Activated CD8-positive, alpha-beta memory T cell treated with anti-CD3 and anti-CD28 coated beads for 24 hours (primary cell): ENCODE measurements around the gene BOK.
"Not testable (repeated sequence)": the region's sequence is repeated elsewhere in the genome, so short reads cannot be mapped to it uniquely, and the experiment has no call there.

ENCODE experiments used
- DNase-seq: peaks from one replicate; pipeline ENCODE4 v3.0.0-alpha.2; 2020

BOK gene

DNA sequence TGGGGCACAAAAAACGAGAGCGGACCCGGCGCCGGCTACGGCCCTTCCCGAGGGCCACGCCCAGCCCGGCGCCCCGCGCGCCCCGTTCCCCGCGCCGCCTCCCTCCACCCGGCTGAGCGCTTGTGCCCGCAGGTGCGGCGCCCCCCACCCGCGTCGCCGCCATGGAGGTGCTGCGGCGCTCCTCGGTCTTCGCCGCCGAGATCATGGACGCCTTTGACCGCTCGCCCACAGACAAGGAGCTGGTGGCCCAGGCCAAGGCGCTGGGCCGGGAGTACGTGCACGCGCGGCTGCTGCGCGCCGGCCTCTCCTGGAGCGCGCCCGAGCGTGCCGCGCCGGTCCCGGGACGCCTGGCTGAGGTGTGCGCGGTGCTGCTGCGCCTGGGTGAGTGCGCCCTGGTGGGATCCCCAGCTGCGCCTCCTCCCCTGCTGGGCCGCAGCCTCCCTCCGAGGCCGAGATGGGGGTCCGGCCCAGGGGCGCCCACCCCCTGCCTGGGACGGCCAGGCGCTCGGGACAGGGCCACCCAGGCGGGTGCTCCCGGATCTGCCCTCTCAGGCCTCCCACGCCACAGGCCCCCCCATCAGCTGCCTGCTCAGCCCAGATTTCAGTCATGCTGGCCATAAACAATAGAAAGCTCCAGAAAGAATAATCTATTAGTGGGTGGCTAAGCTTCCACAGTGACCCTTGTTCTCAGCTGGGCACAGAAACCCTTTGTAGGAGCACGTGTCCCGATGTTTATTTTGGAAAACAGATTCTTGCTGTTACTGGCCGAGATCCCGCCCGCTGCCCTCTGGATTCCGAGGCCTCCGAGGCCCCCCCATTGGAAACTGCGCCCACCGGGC lies 997 bp downstream of the BOK start:
- DNase-seq = no peak

- no peak for DNase-seq
Observed at GRCh38 chr2:241560162-241560882, 1.8 kb downstream of the BOK start.

DNA sequence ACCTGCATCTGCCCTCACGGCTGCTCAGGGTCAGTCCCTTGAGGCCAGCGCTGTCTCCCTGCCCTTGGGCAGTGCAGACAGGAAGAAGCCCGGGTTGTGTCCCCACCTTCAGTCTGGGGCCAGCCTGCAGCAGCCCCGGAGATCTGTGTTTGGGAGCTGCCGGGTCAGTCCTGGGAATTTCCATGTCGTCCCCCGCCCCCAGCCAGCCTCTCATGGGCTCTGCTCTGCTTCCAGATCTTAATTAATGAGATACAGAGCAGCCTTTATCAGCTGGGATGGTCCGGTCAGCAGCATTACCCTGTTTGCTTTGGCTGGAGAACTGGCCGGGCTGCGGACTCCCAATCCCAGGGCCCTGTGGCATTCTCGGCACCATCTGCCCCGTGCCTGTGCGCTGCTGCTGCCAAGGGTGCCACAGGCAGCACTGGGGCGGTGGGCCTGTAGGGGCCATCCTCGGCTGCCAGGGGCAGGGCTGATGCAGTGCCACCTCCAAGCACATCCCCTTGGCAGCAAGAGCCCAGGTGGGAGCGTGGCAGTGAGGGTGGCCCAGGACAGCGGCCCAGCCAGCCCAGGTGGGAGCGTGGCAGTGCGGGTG lies 2.4 kb downstream of the BOK start:
- no peak for DNase-seq

DNA sequence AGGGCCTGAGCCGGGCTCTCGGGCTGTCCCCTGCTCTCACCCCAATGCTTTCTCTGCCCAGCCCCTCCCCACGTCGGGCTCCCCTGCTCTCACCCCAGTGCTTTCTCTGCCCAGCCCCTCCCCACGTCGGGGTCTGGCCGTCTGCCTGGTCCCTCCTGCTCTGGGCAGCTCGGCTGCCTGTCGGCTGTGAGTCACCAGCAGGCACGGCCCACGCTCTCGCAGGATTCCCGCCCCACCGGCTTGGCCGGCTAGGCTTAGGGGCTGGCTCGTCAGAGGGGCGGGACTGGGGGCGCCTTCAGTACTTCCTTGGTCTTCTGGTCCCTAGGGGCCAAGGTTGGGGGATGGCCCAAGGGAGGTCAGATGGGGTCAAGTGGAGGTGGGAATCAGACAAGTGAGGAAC lies 3.3 kb downstream of the BOK start:
- no peak for DNase-seq

DNA sequence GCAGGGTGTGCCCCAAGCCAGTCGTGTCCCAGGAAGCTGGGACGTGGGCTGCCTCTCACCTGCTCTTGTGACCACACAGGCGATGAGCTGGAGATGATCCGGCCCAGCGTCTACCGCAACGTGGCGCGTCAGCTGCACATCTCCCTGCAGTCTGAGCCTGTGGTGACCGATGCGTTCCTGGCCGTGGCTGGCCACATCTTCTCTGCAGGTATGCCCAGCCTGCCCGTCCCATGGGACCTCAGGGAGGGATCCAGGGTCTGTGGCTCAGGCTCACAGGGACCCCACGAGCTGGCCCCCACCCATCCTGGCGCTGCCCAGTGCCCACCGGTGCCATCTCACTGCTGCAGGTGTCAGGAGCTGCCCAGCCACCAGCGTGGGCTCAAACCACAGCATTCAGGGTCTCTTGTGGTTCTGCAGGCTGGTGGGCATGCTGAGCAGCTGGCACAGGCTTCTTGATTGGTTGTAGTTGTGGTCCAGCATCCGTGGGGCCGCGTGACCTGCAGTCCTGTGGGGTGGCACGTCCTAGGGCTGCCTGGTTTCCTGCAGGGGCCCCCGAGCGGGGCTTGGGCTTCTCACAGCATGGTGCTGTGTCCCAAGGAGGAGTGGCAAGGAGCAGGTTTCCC lies 3.8 kb downstream of the BOK start:
- DNase-seq = no peak

DNA sequence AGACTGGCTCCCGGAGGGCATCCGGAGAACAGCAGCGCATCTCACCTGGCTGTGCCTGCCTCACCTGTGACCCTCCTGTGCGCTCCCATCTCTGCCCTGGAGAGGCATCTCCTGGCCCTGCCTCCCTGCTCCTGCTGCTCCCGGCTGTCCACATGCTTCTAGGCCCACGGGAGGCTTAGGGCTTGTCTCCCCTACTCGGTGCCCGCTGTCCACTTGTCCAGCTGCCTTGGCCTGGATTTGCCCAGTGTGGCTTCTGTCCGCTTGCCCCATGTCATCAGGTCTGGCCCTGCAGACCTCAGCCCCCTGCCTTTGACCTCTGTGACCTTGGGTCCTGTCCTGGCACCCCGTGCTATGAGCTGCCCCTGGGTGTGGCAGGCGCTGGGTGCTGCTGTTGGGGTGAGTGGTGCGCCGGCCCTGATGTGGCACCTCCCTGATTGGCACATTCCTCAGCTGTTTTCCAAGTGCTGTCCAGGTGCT lies 4.5 kb downstream of the BOK start:
- DNase-seq = no peak

- no peak for DNase-seq
Observed at GRCh38 chr2:241563571-241563980, 5.0 kb downstream of the BOK start.

DNA sequence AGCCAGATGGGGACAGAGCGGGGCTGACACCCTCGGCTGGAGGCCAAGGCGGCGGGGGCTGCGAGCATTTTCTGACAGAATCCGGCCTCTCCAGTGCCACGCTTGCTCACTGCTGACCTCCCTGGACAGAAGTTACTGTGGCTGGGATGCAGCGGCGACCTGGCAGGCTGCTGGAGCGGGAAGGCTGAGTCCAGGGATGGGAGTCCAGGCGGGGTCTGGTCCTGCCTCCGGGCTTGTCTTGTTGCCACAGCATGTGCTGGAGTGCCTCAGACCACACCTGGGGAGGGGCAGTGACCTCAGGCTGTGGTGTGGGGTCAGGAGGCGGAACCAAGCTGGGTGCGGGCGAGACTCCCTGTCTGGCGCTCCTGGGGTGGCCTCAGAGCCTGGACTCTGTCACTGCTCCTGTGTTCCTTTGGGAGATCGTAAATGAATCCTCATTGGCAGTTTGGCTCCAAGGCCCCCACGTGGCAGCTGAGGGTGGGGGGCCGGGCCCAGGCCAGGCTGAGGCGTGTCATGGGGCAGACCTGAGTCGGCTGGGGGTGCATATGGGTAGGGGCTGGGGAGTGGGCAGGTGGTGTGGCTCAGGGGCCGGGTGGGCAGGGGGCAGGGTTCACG lies 5.5 kb downstream of the BOK start:
- no peak for DNase-seq

GRCh38 chr2:241564596-241565410 lies 6.3 kb downstream of the BOK start:
- no peak for DNase-seq

DNA sequence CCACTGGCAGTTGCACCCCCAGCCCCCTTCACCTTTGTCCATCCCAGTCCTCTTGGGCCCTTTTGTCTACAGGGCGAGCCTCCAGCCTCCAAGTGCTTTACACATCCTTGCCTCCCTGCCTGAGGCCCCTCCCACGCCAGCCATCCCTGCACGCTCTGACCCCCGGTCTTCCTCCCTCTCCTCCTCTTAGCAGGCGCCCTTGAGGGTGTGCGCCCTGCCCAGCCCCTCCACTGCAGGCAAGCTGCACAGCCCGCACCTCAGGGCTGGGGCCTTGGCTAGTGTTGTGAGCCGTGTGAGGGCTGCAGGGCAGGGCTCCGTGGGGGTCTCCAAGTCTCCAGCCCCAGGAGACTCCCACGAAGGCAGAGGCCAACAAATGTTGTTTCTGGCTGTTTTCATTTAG lies 6.9 kb downstream of the BOK start:
- no peak for DNase-seq

DNA sequence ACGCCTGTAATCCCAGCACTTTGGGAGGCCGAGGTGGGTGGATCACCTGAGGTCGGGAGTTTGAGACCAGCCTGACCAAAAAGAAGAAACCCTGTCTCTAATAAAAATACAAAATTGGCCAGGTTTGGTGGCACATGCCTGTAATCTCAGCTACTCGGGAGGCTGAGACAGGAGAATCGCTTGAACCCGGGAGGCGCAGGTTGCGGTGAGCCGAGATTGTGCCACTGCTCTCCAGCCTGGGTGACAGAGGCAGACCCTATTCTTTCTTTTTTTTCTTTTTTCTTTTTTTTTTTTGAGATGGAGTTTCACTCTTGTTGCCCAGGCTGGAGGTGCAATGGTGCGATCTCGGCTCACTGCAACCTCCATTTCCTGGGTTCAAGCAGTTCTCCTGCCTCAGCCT lies 7.5 kb downstream of the BOK start:
- DNase-seq = not testable (repeated sequence)

DNA sequence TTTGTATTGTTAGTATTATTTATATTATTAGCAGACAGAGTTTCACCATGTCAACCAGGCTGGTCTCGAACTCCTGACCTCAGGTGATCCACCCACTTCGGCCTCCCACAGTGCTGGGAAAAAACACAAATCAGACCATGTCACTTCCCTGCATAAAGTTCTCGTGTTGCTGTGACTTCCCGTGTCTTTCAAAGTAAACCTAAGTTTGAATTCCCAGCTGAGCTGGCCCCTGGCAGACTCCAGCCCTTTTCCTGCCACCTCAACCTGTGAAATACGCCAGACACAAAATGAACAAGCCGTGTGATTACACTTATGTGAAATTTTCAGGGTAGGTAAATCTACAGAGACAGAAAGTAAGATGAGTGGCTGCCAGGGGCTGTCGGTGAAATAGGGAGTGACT lies 7.9 kb downstream of the BOK start:
- no peak for DNase-seq

- DNase-seq = not testable (repeated sequence)
Observed at GRCh38 chr2:241567266-241567665, 8.7 kb downstream of the BOK start.

DNA sequence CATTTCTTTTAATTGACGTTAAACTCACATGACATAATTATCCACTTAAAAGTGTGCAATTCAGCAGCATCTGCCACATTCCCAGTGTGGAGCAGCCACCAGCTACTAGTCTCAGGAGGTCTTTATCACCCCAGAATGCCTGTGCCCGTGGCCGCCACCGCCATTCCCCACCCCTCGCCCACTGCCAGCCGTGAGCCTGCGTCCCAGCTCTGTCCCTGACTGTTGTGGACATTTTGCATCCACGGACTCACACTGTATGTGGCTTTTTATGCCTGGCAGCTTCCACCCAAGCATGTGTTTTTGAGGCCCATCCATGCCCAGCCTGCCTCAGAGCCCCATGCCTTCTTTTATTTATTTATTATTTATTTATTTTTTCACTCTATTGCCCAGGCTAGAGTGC lies 9.2 kb downstream of the BOK start:
- DNase-seq = no peak

GRCh38 chr2:241568726-241569125 lies 10.2 kb downstream of the BOK start:
- DNase-seq = no peak

- no peak for DNase-seq
Observed at GRCh38 chr2:241569831-241570281, 11.3 kb downstream of the BOK start.

DNA sequence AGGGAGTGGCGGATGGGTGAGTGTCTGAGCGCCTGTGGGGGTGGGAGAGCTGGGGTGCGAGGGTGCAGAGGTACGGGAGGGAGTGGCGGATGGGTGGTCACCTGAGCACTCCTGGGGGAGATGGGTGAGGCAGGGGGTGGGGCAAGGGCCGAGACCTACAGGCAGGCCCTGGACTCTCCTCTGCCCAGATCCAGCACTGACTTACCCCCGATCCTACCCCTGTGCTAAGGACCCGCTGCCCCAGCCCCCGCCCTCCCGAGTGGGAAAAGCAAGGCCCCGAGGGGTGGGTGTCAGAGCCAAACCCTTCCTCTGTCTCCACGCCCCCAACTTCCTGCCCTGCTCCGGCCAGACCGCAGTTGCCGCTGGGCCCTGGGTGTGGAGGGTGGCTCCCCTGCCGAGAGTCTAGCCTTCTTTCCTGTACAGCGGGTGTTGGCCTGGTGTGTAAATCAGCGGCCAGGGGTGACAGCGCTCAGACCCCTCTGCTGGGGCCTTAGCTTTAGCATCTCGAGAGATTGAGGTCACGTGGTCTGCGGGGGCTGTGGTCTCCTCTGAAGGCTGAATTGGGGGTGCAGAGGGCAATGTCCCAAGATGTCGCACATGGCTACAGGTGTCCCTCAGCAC lies 12.5 kb downstream of the BOK start:
- DNase-seq = no peak

- no peak for DNase-seq
Observed at GRCh38 chr2:241571821-241572620, 13.5 kb downstream of the BOK start.

GRCh38 chr2:241572915-241573651 lies 14.5 kb downstream of the BOK start:
- DNase-seq = not testable (repeated sequence)

DNA sequence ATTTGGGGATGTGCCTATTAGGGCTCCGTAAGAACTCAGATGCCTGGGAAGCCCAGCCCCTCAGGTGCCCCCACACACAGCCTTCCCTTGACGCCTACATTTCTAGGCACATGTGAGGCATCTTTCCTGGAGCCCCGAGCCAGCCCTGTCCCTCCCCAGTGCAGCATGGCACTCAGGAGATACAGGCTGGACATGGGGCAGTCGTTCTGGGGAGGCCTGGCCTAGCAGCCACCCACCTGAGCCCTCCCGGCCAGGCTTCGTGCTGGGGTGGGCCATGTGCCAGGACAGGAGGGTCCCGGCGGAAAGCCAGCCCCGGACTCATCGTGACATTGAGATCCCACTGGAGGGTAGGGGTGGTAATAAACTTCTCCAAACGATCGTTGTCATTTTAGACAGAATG lies 15.2 kb downstream of the BOK start:
- DNase-seq = no peak
